GM12891 (cell line): Measurements from ENCODE around the gene RBFOX2.

ENCODE experiments used
- PAX5 ChIP-seq: IDR thresholded peaks from 2 replicates; pipeline ENCODE4 v1.6.1; 2011; ENCODE audit warnings: low read length, moderate library complexity, mild to moderate bottlenecking; ENCODE audit not compliant: insufficient read depth, severe bottlenecking
- POLR2A ChIP-seq: IDR thresholded peaks from 2 replicates; pipeline ENCODE4 v1.6.1; 2011; ENCODE audit warnings: low read depth, low read length, control low read depth
- POLR2AphosphoS5 ChIP-seq: IDR thresholded peaks from 2 replicates; pipeline ENCODE4 v1.6.1; 2011; ENCODE audit warnings: low read depth, low read length, control low read depth
- SPI1 ChIP-seq: IDR thresholded peaks from 2 replicates; pipeline ENCODE4 v1.6.1; 2011; ENCODE audit warnings: low read depth, low read length, control low read depth
- TAF1 ChIP-seq: IDR thresholded peaks from 2 replicates; pipeline ENCODE4 v1.6.1; 2011; ENCODE audit warnings: low read depth, low read length, control low read depth

DNA sequence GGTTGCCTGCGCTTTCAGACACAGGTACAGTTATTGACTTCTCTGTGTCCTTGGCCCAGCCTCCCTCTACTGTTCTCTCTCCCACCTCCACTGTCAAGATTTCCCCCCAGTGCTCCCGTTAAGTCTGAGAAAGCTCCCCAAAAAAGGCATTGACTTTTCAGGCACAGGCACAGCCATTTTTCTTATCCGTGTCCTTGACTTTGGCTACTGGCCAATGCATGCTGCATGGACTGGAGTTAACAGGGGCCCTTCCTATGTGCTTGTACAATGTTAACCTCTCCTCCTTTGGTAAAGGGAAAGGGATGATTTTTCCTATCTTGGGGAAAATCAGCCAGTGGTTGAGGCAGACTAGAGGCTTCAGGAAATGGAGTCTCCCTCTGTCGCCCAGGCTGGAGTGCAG lies 306.7 kb downstream of the RBFOX2 start:
- TF ChIP-seq POLR2AphosphoS5 (no peak), POLR2A (no peak), PAX5 (no peak), TAF1 (no peak), SPI1 (no peak)
